ENCODE measurements around the gene PHAF1.

DNA sequence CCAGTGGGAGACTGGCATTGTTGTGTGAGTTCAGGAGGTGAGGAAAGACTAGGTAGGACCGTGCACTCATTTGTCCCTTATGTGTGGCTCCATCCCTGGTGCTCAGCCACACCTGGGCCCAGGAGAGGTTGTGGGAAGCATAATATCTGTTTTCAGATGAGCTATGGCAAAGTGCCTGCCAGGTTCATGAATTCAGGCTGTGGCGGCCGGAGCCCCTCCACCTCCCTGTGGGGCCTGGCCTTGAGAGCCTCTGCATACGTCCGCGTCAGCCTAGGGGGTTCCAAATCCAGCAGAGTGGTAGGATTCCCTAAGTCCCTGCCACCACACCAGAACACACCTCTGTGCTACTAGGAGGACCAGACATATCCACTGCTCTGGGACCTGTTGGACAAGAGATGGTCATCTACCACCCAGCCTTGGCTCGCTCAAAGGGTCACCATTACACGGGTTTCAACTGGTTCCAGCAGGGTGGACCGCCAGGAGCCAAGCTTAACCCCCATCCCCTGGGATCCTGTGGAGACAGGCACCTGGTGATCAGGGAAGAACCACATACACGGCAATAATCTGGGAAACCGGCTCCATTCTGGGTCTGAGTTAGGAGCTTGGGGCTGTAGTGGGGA is 39.0 kb downstream of the PHAF1 start:
- TF ChIP-seq, protein P1, sequence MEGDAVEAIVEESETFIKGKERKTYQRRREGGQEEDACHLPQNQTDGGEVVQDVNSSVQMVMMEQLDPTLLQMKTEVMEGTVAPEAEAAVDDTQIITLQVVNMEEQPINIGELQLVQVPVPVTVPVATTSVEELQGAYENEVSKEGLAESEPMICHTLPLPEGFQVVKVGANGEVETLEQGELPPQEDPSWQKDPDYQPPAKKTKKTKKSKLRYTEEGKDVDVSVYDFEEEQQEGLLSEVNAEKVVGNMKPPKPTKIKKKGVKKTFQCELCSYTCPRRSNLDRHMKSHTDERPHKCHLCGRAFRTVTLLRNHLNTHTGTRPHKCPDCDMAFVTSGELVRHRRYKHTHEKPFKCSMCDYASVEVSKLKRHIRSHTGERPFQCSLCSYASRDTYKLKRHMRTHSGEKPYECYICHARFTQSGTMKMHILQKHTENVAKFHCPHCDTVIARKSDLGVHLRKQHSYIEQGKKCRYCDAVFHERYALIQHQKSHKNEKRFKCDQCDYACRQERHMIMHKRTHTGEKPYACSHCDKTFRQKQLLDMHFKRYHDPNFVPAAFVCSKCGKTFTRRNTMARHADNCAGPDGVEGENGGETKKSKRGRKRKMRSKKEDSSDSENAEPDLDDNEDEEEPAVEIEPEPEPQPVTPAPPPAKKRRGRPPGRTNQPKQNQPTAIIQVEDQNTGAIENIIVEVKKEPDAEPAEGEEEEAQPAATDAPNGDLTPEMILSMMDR (IDR thresholded peaks at IDR 0.05; ENCODE audit: insufficient read depth, low read length), result no peak
- TF ChIP-seq GABPA (IDR thresholded peaks at IDR 0.05; ENCODE audit: low read depth), result no peak
- no peak for TF ChIP-seq POLR2AphosphoS5 (IDR thresholded peaks at IDR 0.05; ENCODE audit: low read depth)

Measured in HL-60 (cell line).